HCT116 (cell line): ENCODE measurements around the gene HOPX. TPM values are rescaled to one million over a fixed set of nuclear protein-coding genes. Genes with fewer than 3 reads are reported as not detected.

ENCODE experiments used
- ATAC-seq: fragments of 200-7000 bp; cut with Tn5 transposase; 2 replicates; pipeline ENCODE4 v1.9.1; 2020; ENCODE audit warnings: mild to moderate bottlenecking, moderate library complexity
- BruUV-seq: library from RNA; stranded (reverse); fragments of 400-500 nt; replicated peaks from 2 replicates; lab custom pipeline; 2021; lab: Mats Ljungman, UMichigan
- CTCF ChIA-PET: fragments of 300-600 bp; sonication (Branson Sonifier 250); formaldehyde crosslinking; loops from one replicate; lab custom pipeline; 2021; ENCODE audit warnings: antibody characterized with exemption; lab: Charles Lee
- POLR2A ChIA-PET: fragments of 300-600, 350-600 bp; sonication (Branson Sonifier 250); formaldehyde crosslinking; loops from one replicate; lab custom pipeline; 2021; ENCODE audit warnings: antibody characterized with exemption; lab: Charles Lee
- RAD21 ChIA-PET, 2 experiments: fragments of 300-600 bp; sonication (Branson Sonifier 250); formaldehyde crosslinking; loops; one replicate each; lab custom pipeline; 2023; ENCODE audit warnings: low total read pairs in 2 of 2; ENCODE audit not compliant: uncharacterized antibody in 2 of 2, unreplicated experiment in 2 of 2, low non-redundant PET in 1 of 2; lab: Charles Lee
- DNase-seq: peaks from one replicate; pipeline ENCODE4 v3.0.0-alpha.2; 2010; ENCODE audit warnings: low read depth, low spot score
- H2AFZ ChIP-seq: fragments of 200-600 bp; shearing (Covaris generic), sonication (generic); 2 replicates; pipeline ENCODE4 v1.6.1; 2017; ENCODE audit warnings: low read depth, mixed run types, mixed read lengths, antibody characterized with exemption, low read length; ENCODE audit not compliant: poor library complexity, severe bottlenecking
- H3K27ac ChIP-seq: 2 replicates; pipeline ENCODE4 v1.5.1; 2012; ENCODE audit warnings: low read depth, low read length
- H3K27me3 ChIP-seq: fragments of 200-600 bp; sonication (generic); 2 replicates; pipeline ENCODE4 v1.6.1; 2016; ENCODE audit warnings: mixed run types, low read length, mixed read lengths; ENCODE audit not compliant: insufficient read depth
- H3K36me3 ChIP-seq, 2 experiments: fragments of 200-500 bp in 1 of 2; fragments of 200-600 bp in 1 of 2; sonication (Bioruptor generic) in 1 of 2; sonication (generic) in 1 of 2; 2 replicates each; pipeline versions ENCODE4 v1.5.1 to v1.6.1; 2014 to 2016; ENCODE audit warnings: low read length in 2 of 2, inconsistent platforms in 1 of 2, mixed read lengths in 1 of 2, mixed run types in 1 of 2; ENCODE audit not compliant: insufficient read depth in 2 of 2, control insufficient read depth in 1 of 2
- H3K4me1 ChIP-seq, 2 experiments: fragments of 200-600 bp in 1 of 2; sonication (generic) in 1 of 2; 2 replicates each; pipeline versions ENCODE4 v1.5.1 to v1.6.1; 2012 to 2017; ENCODE audit warnings: low read length in 2 of 2, inconsistent platforms in 1 of 2, mild to moderate bottlenecking in 1 of 2, mixed read lengths in 1 of 2, mixed run types in 1 of 2, moderate library complexity in 1 of 2; ENCODE audit not compliant: insufficient read depth in 2 of 2, control insufficient read depth in 1 of 2
- H3K4me2 ChIP-seq: fragments of 200-600 bp; sonication (generic); 2 replicates; pipeline ENCODE4 v1.6.1; 2017; ENCODE audit warnings: mixed run types, low read length, mixed read lengths
- H3K4me3 ChIP-seq, 2 experiments: fragments of 200-600 bp in 1 of 2; sonication (generic) in 1 of 2; replicated peaks in 1 of 2; 2 replicates each; pipeline ENCODE4 v1.5.1; 2011 to 2016; ENCODE audit warnings: low read length in 2 of 2, control low read depth in 1 of 2, low read depth in 1 of 2, mild to moderate bottlenecking in 1 of 2, mixed read lengths in 1 of 2, mixed run types in 1 of 2
- H3K79me2 ChIP-seq: fragments of 200-600 bp; sonication (generic); 2 replicates; pipeline ENCODE4 v1.6.1; 2017; ENCODE audit warnings: mild to moderate bottlenecking, mixed run types, low read length, moderate library complexity, mixed read lengths; ENCODE audit not compliant: insufficient read depth
- H3K9ac ChIP-seq: fragments of 200-600 bp; sonication (generic); 2 replicates; pipeline ENCODE4 v1.6.1; 2016; ENCODE audit warnings: low read length, mixed read lengths
- H3K9me2 ChIP-seq: fragments of 200-600 bp; sonication (generic), shearing (Covaris generic); 2 replicates; pipeline ENCODE4 v1.6.1; 2017; ENCODE audit warnings: mixed run types, mild to moderate bottlenecking, moderate library complexity; ENCODE audit not compliant: insufficient read depth
- H3K9me3 ChIP-seq, 2 experiments: fragments of 200-500 bp in 1 of 2; fragments of 200-600 bp in 1 of 2; sonication (Bioruptor generic) in 1 of 2; sonication (generic) in 1 of 2; 2 replicates each; pipeline ENCODE4 v1.6.1; 2014 to 2017; ENCODE audit warnings: low read length in 2 of 2, mixed read lengths in 2 of 2, inconsistent platforms in 1 of 2, low read depth in 1 of 2, mild to moderate bottlenecking in 1 of 2, mixed run types in 1 of 2, moderate library complexity in 1 of 2; ENCODE audit not compliant: control insufficient read depth in 1 of 2, insufficient read depth in 1 of 2
- H4K20me1 ChIP-seq: fragments of 200-600 bp; sonication (generic), shearing (Covaris generic); 2 replicates; pipeline ENCODE4 v1.6.1; 2017; ENCODE audit warnings: mixed run types, mild to moderate bottlenecking, moderate library complexity; ENCODE audit not compliant: insufficient read depth
- CEBPB ChIP-seq: IDR thresholded peaks from 2 replicates; pipeline ENCODE4 v1.6.1; 2012; ENCODE audit warnings: low read depth
- EZH2 ChIP-seq: fragments of 200-600 bp; sonication (generic); IDR thresholded peaks from 2 replicates; pipeline ENCODE4 v1.6.1; 2017; ENCODE audit warnings: antibody characterized with exemption, mixed run types
- POLR2AphosphoS5 ChIP-seq: IDR thresholded peaks from 2 replicates; pipeline ENCODE4 v1.6.1; 2011; ENCODE audit warnings: mild to moderate bottlenecking, low read depth, low read length, moderate library complexity
- YY1 ChIP-seq: IDR thresholded peaks from 2 replicates; pipeline ENCODE4 v1.6.1; 2011; ENCODE audit warnings: low read length, low read depth, moderate library complexity, mild to moderate bottlenecking; ENCODE audit not compliant: insufficient replicate concordance; ENCODE audit errors: extremely low read depth
- ZFX ChIP-seq: fragments of 450-650 bp; IDR thresholded peaks from 2 replicates; pipeline ENCODE4 v1.6.1; 2017
- intact Hi-C: fragments of 100-400 bp; cut with micrococcal nuclease; formaldehyde crosslinking; loops from 2 replicates; pipeline ENCODE4 v1.10.0; 2022
- total RNA-seq: library from RNA; stranded (reverse); gene quantifications from one replicate; pipeline ENCODE4 v1.2.1, GENCODE V29; 2021; ENCODE audit not compliant: unreplicated experiment
- TF ChIP-seq, protein P1 (sequence below): IDR thresholded peaks from 2 replicates; pipeline ENCODE4 v1.6.1; 2012; ENCODE audit warnings: low read depth
- TF ChIP-seq, protein P2 (sequence below): IDR thresholded peaks from 2 replicates; pipeline ENCODE4 v1.6.1; 2011; ENCODE audit warnings: mild to moderate bottlenecking, low read length, moderate library complexity; ENCODE audit not compliant: insufficient replicate concordance; ENCODE audit errors: extremely low read depth

The HOPX gene
- total RNA-seq, 1 experiment from 2014 or later = 0.42 TPM

DNA sequence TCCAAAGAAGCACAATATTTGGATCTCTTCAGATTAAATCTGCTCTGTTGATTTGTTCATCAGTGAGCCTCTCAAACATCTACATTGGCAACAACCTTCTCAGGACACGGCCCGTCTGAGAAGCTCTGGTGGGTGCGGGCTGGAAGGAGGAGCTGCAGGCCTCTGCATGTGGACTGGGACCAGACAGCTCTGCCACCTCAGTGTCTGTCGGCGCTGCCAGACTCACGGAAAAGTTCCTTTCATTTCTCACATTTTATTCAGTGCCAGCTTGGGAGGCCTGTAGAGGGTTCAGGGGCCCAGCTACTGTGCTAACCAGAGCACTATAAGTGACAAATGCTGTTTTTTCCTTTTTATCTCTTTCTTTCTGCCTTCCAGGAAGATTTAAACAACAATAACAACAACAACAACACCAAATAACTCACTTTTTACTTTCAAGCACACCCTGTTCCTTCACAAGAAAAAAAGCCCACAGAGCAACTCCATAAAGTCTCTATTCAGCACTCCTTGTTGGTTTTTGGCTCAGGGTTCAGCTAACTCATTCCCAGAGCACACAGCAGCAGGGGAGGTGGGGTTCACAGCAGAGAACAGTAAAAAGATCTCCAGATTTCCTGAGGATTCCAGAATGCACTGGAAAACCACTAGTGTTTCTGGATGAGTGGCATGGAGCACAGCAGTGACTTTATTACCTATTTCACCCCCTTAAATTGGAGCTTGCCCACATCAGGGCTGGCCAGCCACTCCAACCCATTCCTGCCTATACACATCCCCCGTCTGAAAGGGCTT, 23.2 kb upstream of the HOPX start:
- CTCF ChIA-PET = no interaction called here
- no peaks in the 10 kb centered on the region for H3K9me3 ChIP-seq
- intact Hi-C loops = no loop called here
- TF ChIP-seq, protein P1, sequence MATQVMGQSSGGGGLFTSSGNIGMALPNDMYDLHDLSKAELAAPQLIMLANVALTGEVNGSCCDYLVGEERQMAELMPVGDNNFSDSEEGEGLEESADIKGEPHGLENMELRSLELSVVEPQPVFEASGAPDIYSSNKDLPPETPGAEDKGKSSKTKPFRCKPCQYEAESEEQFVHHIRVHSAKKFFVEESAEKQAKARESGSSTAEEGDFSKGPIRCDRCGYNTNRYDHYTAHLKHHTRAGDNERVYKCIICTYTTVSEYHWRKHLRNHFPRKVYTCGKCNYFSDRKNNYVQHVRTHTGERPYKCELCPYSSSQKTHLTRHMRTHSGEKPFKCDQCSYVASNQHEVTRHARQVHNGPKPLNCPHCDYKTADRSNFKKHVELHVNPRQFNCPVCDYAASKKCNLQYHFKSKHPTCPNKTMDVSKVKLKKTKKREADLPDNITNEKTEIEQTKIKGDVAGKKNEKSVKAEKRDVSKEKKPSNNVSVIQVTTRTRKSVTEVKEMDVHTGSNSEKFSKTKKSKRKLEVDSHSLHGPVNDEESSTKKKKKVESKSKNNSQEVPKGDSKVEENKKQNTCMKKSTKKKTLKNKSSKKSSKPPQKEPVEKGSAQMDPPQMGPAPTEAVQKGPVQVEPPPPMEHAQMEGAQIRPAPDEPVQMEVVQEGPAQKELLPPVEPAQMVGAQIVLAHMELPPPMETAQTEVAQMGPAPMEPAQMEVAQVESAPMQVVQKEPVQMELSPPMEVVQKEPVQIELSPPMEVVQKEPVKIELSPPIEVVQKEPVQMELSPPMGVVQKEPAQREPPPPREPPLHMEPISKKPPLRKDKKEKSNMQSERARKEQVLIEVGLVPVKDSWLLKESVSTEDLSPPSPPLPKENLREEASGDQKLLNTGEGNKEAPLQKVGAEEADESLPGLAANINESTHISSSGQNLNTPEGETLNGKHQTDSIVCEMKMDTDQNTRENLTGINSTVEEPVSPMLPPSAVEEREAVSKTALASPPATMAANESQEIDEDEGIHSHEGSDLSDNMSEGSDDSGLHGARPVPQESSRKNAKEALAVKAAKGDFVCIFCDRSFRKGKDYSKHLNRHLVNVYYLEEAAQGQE = no peak
- no peak for TF ChIP-seq EZH2
- TF ChIP-seq, protein P2, sequence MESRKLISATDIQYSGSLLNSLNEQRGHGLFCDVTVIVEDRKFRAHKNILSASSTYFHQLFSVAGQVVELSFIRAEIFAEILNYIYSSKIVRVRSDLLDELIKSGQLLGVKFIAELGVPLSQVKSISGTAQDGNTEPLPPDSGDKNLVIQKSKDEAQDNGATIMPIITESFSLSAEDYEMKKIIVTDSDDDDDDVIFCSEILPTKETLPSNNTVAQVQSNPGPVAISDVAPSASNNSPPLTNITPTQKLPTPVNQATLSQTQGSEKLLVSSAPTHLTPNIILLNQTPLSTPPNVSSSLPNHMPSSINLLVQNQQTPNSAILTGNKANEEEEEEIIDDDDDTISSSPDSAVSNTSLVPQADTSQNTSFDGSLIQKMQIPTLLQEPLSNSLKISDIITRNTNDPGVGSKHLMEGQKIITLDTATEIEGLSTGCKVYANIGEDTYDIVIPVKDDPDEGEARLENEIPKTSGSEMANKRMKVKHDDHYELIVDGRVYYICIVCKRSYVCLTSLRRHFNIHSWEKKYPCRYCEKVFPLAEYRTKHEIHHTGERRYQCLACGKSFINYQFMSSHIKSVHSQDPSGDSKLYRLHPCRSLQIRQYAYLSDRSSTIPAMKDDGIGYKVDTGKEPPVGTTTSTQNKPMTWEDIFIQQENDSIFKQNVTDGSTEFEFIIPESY = no peak
- no peak for TF ChIP-seq POLR2AphosphoS5
- TF ChIP-seq ZFX = no peak
- no peak for TF ChIP-seq YY1
- no peak for TF ChIP-seq CEBPB
- TF ChIP-seq, all 23 proteins: peak for 0
- no peak overlapping the region for H3K9ac ChIP-seq
- no peak overlapping the region for H3K4me3 ChIP-seq
- H3K36me3 ChIP-seq = no peaks in the 10 kb centered on the region
- no peak for ATAC-seq
- POLR2A ChIA-PET = no interaction called here
- no peaks in the 10 kb centered on the region for H3K27me3 ChIP-seq
- DNase-seq = no peak
- BruUV-seq = no TSS peak
- no peak overlapping the region for H3K27ac ChIP-seq
- H3K4me2 ChIP-seq = no peak overlapping the region
- no peaks in the 10 kb centered on the region for H3K79me2 ChIP-seq
- RAD21 ChIA-PET = no interaction called here
- H3K4me1 ChIP-seq = peaks cover 0 to 4% of the 10 kb centered on the region in 2 experiments; a peak in 1 of 4 replicates
- H3K9me2 ChIP-seq = no peaks in the 10 kb centered on the region
- no peaks in the 10 kb centered on the region for H4K20me1 ChIP-seq
- H2AFZ ChIP-seq = no peak overlapping the region
